ENCODE data around the gene STXBP6. TPM values are rescaled to one million over a fixed set of nuclear protein-coding genes. Genes with fewer than 3 reads are reported as not detected.
"Not testable (repeated sequence)": the region's sequence is repeated elsewhere in the genome, so short reads cannot be mapped to it uniquely, and the experiment has no call there.

Gene STXBP6
- total RNA-seq, 1 donor from 2014 or later: 0.98 TPM

- ATAC-seq (peak; percentile 73), DNase-seq (ENCODE audit: low spot score) (no peak)
These were observed 210.2 kb downstream of the STXBP6 start for GRCh38 chr14:24839617-24840203.

DNA sequence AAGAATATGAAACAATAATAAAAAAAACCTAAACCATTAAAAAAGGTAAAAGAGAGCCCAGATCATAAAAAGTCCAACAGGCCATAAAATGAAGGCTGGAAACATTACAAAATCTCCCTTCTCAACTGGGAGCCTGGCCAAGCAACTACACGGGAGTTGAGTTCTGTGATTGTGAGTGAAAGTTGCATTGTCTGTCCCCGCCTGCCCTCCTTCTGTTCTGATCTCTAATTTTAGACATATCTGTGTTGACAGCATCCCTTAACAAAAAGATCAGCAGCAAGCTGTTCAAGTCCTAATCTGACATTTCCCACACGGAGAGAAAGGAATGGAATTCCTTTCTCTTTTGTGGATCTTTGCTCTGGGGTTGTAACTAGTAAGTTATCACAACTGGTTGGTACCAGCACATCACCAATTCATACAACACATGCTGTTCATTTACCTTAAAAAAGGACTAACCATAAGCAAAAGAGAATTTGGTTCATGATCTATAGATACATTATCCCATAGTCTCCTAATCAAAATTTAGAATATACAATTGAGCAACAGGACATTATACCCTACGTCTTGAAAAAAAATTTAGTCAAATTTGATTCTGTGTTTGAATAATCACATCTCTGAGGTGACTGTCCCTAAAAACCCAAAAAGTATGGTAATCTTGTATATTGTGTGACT, 210.9 kb downstream of the STXBP6 start:
- DNase-seq (ENCODE audit: low spot score) (peak; percentile 66), ATAC-seq (peak; percentile 74)

- ATAC-seq (no peak), DNase-seq (ENCODE audit: low spot score) (no peak)
These were observed 212.5 kb downstream of the STXBP6 start for GRCh38 chr14:24837280-24838046.

GRCh38 chr14:24836324-24836723, 213.6 kb downstream of the STXBP6 start:
- DNase-seq (ENCODE audit: low spot score): not testable (repeated sequence)
- ATAC-seq: peak; percentile 23

- ATAC-seq: no peak
- DNase-seq (ENCODE audit: low spot score): no peak
These were observed 215.0 kb downstream of the STXBP6 start for GRCh38 chr14:24834956-24835355.

- DNase-seq (ENCODE audit: low spot score) (no peak), ATAC-seq (no peak)
These were observed 216.6 kb downstream of the STXBP6 start for GRCh38 chr14:24833385-24833784.

DNA sequence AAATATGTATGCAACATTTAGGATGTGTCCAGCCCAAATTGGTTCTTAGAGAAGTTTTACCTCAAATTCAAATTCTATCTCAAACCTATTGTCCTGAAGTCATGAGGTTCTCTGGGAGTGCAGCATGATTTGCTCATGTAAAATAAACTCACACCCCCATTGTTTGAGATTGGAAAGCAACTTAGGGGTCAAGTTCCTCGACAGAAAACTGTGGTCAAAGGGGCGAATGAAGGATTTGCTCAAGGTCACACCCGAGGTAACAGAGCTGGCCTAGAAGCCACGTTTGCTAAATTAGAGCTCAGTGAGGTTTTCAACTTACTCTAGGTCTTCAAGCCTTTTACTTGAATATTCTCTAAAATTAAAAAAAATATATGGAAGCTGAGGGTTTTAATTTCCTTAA, 218.3 kb downstream of the STXBP6 start:
- ATAC-seq (no peak), DNase-seq (ENCODE audit: low spot score) (no peak)

DNA sequence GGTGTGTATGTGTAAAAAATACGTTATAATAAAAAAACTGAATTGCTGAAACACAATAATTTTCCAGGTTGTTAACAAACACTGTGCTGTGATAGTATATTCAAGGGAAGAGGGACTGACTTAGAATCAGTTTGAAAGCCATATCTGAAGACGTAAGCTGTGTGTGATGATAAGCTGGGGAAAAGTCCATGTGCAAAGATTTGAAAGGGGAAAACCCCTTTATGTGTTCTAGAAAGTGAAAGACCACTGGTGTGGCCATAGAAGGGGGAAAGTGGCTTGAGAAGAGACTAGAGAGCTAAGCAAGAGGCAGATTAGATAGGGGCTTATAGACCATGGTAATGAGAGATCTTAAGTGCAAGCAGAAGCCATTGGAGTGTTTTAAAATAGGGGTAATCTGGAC, 220.1 kb downstream of the STXBP6 start:
- DNase-seq (ENCODE audit: low spot score): no peak
- no peak for ATAC-seq

GRCh38 chr14:24828486-24828885, 221.5 kb downstream of the STXBP6 start:
- DNase-seq (ENCODE audit: low spot score): no peak

GRCh38 chr14:24826390-24826789, 223.6 kb downstream of the STXBP6 start:
- no peak for DNase-seq (ENCODE audit: low spot score)
- ATAC-seq: no peak

More at GRCh38 chr14:24828486-24828885, 221.5 kb downstream of the STXBP6 start:
- ATAC-seq: no peak

DNA sequence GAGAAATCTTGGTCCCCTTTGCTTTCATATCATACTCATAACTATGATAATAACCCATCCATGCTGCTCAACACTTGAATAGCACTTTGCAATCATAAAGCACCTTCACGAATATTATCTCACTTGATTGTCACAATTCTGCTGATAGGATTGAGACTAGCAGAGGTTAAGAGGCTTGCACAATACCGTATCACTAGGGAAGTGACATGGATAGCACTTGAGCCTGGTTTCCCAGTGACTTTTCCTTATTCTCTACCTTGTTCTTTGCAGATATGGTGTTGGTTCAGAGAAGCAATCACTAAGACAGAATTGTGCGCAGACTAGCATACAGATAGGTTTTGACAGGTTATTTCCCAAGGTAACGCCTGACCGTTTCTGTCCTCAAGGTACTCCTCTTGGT, 229.3 kb downstream of the STXBP6 start:
- ATAC-seq: no peak

GRCh38 chr14:24818823-24819341, 231.1 kb downstream of the STXBP6 start:
- DNase-seq (ENCODE audit: low spot score): no peak
- ATAC-seq: no peak

More for the DNA sequence above, 229.3 kb downstream of the STXBP6 start:
- no peak for DNase-seq (ENCODE audit: low spot score)

DNA sequence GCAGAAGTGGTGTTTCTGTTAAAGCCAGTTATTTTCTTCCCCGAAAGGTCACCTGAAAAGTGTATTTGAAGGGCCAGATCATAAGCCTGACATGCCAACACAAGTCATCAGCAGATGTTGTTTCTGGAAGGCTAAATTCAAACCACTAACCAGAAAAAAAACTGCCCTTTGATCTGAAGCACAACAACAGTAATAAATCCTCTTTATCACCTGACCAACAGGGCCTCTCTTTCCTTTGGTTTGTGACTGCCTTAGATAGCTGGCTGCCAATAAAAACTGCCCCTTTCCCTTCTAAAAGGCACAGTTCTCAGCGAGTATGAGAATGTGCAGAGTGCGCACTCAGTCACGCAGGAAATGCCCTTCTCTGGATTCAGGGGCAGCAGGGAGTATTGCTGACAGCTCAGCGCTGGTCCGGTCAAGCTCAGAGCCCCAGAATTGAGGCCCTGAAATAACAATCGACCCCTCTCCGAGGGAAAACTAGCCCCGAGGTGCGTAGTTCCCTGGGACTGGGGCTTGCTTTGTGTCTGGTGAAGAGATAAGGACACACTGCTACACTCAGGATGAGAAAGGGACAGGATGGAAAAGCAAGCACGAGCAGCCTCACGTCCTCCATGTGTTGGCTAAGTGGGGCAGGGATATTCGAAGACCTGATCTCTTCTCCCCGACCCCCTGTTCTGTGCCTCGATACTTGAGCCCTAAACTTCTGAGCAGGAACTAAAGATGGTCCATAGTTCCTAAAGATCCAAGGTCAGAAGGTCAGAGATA, 231.7 kb downstream of the STXBP6 start:
- ATAC-seq (peak; percentile 52), DNase-seq (ENCODE audit: low spot score) (peak; percentile 71)

DNA sequence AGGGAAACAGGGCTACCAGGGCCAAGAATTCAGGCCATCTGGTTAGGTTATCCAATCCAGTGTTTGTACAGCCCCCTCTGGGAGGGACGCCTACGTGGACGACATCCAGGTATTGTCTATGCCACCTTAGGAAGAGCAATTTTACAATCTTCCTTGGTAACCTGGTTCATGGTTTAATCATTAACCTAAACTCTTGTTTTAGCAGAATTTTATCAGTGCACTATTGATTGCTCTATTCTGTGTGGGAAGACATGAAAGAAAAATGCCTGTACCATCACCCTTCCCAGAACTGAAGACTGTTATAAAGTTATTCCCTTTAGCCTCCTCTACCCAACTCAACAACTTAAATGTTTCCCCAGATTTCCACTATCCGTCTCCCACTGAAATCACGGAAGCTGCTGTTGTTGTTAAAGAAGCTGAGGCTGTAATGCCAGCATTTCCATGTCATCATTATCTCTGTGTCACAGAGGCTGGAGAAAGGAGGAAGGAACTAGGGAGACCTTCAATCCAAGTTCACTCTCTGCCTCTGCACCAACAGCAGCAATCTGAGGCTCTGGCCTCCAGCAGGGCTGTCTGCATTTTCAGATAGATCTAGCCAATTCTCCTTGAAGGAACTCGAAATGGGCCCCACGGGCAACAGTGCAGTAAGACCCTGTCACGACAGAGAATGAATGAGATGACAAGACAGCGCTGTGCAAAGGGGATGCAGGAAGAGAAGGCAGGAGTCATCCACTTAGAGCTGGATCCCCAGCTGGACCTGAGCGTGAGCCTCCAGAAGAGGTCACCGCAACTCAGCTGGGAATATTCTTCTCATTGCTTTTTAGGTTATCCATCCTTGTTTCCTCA, 232.5 kb downstream of the STXBP6 start:
- DNase-seq (ENCODE audit: low spot score): peak; percentile 94
- ATAC-seq: peak; percentile 59

GRCh38 chr14:24816929-24817211, 233.1 kb downstream of the STXBP6 start:
- DNase-seq (ENCODE audit: low spot score) (no peak), ATAC-seq (no peak)

GRCh38 chr14:24816011-24816928, 233.7 kb downstream of the STXBP6 start:
- ATAC-seq: peak; percentile 69
- peak; percentile 89 for DNase-seq (ENCODE audit: low spot score)

GRCh38 chr14:24815543-24815942, 234.4 kb downstream of the STXBP6 start:
- DNase-seq (ENCODE audit: low spot score): no peak

DNA sequence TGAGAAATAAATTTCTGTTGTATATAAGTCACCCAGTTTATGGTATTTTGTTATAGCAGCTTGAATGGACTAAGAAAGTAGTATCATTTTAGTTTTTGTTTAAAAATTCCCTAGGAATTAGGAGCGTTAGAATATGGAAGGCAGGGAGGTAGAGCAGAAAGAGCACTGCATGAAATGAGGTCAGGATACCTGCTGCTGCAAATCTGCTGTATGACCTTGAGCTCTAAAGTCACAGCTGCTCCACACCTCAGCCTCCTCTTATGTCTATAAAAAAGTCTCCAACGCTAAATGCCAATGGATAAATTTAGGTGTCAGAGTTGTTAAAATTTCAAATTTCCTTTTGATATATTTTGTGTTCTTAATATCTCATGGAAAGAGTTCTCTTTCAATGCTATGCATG, 235.0 kb downstream of the STXBP6 start:
- DNase-seq (ENCODE audit: low spot score) (no peak), ATAC-seq (no peak)

More at GRCh38 chr14:24815543-24815942, 234.4 kb downstream of the STXBP6 start:
- ATAC-seq: no peak

DNA sequence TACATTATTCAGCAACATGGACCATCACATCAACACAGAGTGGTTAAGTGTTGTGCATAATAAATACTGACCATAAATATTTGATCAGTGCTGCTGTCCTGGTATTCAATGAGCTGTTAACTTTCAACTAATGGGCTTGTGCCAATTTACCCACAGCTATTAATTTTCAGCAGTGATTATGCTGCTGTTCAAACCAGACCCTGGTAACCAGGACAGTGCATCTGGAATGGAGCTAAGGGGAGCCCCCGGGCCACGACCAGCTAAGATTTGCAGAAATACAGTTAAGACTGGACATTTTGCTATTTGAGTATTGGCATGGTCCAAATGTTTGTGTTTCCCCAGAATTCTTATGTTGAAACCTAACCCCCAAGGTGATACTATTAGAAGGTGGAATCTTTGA, 235.6 kb downstream of the STXBP6 start:
- no peak for ATAC-seq
- no peak for DNase-seq (ENCODE audit: low spot score)
